ENCODE data around the gene LMX1B. TPM values are rescaled to one million over a fixed set of nuclear protein-coding genes. Genes with fewer than 3 reads are reported as not detected.

Gene LMX1B
- total and polyA plus RNA-seq, 2 of the 4 experiments (the other 2 are of a cell fraction), result not detected

- intact Hi-C loops (cut with micrococcal nuclease) (no loop called here), in situ Hi-C loops (cut with MboI; ENCODE audit: low sequenced_read_pairs) (no loop called here), dilution Hi-C loops (cut with HindIII; ENCODE audit: low sequenced_read_pairs, unreplicated experiment) (no loop called here)
- Histone ChIP-seq H2BK5ac (ENCODE audit: low read depth, low read length, poor library complexity, severe bottlenecking) (no peak overlapping the region), H3K9me1 (ENCODE audit: insufficient read depth, low read length) (no peaks in the 10 kb centered on the region), H4K91ac (ENCODE audit: insufficient read depth, low read depth, low read length) (no peak overlapping the region), H2BK15ac (ENCODE audit: low read depth, low read length) (no peak overlapping the region), H3K4ac (ENCODE audit: low read depth, low read length) (no peak overlapping the region), H3K27ac (ENCODE audit: insufficient read depth, low read length) (no peak overlapping the region), H4K5ac (ENCODE audit: low read depth, low read length) (no peak overlapping the region), H2BK20ac (ENCODE audit: low read depth, low read length) (no peak overlapping the region), H2AK9ac (replicated peaks; ENCODE audit: low read depth, low read length, poor library complexity) (no peak overlapping the region), H3K4me3 (ENCODE audit: insufficient read depth, low read depth, low read length) (no peak overlapping the region), H3K18ac (ENCODE audit: low read depth, low read length) (no peak overlapping the region), H3K79me1 (ENCODE audit: low read depth in 1 of 2, low read length in 2 of 2) (no peaks in the 10 kb centered on the region), H3K36me3 (ENCODE audit: control insufficient read depth, insufficient read depth, low read length) (no peaks in the 10 kb centered on the region), H2AFZ (replicated peaks; ENCODE audit: low read length, poor library complexity) (no peak overlapping the region), H3K27me3 (ENCODE audit: control insufficient read depth, insufficient read depth, low read length) (peaks cover 80% of the 10 kb centered on the region), H3K56ac (ENCODE audit: extremely low read depth, insufficient read depth, low read length) (no peak overlapping the region), H4K8ac (ENCODE audit: low read depth in 2 of 2, low read length in 2 of 2) (no peak overlapping the region), H3K14ac (replicated peaks; ENCODE audit: low read depth, low read length) (no peak overlapping the region), H3K4me2 (ENCODE audit: low read depth, low read length) (no peak overlapping the region), H4K20me1 (ENCODE audit: insufficient read depth, low read length) (no peaks in the 10 kb centered on the region), H3K9ac (ENCODE audit: low read depth, low read length) (no peak overlapping the region), H2AK5ac (ENCODE audit: low read depth, low read length) (no peak overlapping the region), H2BK120ac (ENCODE audit: low read depth, low read length) (no peak overlapping the region), H3K4me1 (ENCODE audit: control insufficient read depth, insufficient read depth, low read length) (no peaks in the 10 kb centered on the region), H3K23ac (ENCODE audit: low read depth, low read length) (no peak overlapping the region), H3K9me3 (ENCODE audit: control insufficient read depth, insufficient read depth, low read length) (no peaks in the 10 kb centered on the region)
- no TSS peak for BruUV-seq (replicated peaks)
- ChIA-PET POLR2A (ENCODE audit: unreplicated experiment) (no interaction called here), CTCF (no interaction called here)
- no peak for ATAC-seq (ENCODE audit: low read depth)
- 40% methylated on average over 1 of the region's 5 CpGs; no CpG with 5 or more reads in 1 of the 2 experiments for WGBS, 2 experiments (ENCODE audit: extremely low coverage in 2 of 2, insufficient read length in 1 of 2)
- DNase-seq, result no peak
- TF ChIP-seq RFX5 (IDR thresholded peaks at IDR 0.05; ENCODE audit: low read depth, low read length), result no peak
- TF ChIP-seq MAZ (IDR thresholded peaks at IDR 0.05; ENCODE audit: borderline replicate concordance, low read depth, low read length), result no peak
- no peak for TF ChIP-seq MAFK (IDR thresholded peaks at IDR 0.05; ENCODE audit: low read depth, low read length)
- no peak for TF ChIP-seq MXI1 (IDR thresholded peaks at IDR 0.05; ENCODE audit: borderline replicate concordance, low read depth, low read length)
- no peak for TF ChIP-seq ELK1 (IDR thresholded peaks at IDR 0.05; ENCODE audit: borderline replicate concordance, low read depth, low read length)
- TF ChIP-seq RAD21 (IDR thresholded peaks at IDR 0.05; ENCODE audit: low read length), result no peak
- no peak for TF ChIP-seq POLR2A (IDR thresholded peaks at IDR 0.05; ENCODE audit: low read depth, low read length)
- TF ChIP-seq CHD1 (IDR thresholded peaks at IDR 0.05; ENCODE audit: low read depth, low read length), result no peak
- no peak for TF ChIP-seq USF2 (IDR thresholded peaks at IDR 0.05; ENCODE audit: low read depth, low read length)
- TF ChIP-seq CTCF (conservative IDR thresholded peaks at IDR 0.05; ENCODE audit: low read depth, low read length), result no peak
- TF ChIP-seq CEBPB (IDR thresholded peaks at IDR 0.05; ENCODE audit: low read depth, low read length), result no peak
- no peak for TF ChIP-seq BHLHE40 (IDR thresholded peaks at IDR 0.05; ENCODE audit: low read depth, low read length)
- no peak for TF ChIP-seq FOS (IDR thresholded peaks at IDR 0.05; ENCODE audit: low read depth, low read length)
- TF ChIP-seq NFE2L2 (IDR thresholded peaks at IDR 0.05; ENCODE audit: low read depth, low read length), result no peak
Observed at GRCh38 chr9:126684965-126685465, 71.3 kb downstream of the LMX1B start.

Measured in IMR-90 (cell line).